ENCODE measurements around the gene ZNF805.
"Not testable (repeated sequence)": the region's sequence is repeated elsewhere in the genome, so short reads cannot be mapped to it uniquely, and the experiment has no call there.

ZNF805 gene

DNA sequence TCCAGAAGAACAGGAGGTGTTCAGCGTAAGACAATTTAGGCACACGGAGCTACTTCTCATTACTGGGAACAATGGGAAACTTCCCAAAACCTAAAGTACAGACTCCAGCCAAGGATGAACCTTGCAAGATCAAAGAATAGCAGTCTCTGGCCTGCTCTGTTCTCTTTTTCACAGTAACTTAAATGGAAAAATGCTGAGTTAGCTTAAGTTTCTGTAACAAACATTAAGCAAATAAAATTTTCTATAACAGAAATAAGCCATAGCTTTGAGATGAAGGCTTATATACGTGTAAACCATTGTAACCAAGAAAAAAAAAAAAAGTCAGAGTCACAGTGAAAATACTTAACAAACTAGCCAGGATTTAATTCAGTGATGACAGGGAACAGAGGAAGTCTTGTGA lies 21.6 kb downstream of the ZNF805 start:
- in situ Hi-C loops (cut with MboI; ENCODE audit: low pct_unique_long_range_greater_than_20kb, low sequenced_read_pairs) = no loop called here
- DNase-seq = no peak

DNA sequence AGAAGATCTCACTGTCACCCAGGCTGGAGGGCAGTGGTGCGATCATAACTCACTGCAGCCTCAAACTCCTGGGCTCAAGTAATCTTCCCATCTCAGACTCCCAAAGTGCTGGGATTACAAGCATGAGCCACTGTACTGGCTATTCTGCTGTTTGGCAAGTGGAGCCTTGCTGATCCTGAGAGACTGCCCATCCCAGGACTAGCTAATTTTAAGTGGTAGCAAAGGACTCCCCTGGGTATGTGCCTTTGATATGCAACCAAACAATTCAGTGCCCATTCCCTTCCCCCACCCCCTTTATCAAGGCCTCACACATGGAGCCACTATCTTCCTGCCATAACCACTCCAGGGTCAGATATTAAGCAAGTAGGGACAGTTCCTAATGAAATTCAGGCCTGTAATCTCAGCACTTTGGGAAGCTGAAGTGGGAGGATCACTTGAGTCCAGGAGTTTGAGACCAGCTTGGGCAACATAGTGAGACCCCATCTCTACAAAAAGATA lies 22.9 kb downstream of the ZNF805 start:
- in situ Hi-C loops (cut with MboI; ENCODE audit: low pct_unique_long_range_greater_than_20kb, low sequenced_read_pairs) = no loop called here
- DNase-seq = no peak

DNA sequence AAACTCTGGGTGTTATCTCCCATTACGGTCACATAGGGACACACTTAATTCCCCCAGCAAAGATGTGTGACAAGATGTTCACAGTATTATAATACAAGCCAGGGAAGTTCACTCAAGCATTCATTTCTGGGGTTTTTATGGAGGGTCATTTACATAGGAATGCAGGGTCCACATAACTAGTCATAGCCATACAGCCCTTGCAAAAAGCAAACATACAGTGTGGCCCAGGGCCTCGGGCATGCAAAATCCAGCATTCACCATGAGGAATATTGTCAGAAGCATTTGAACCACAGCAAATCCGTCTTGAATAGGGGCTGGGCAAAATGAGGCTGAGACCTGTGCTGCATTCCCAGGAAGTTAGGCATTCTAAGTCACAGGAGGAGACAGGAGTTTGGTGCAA lies 26.9 kb downstream of the ZNF805 start:
- no peak for DNase-seq
- in situ Hi-C loops (cut with MboI; ENCODE audit: low pct_unique_long_range_greater_than_20kb, low sequenced_read_pairs) = no loop called here

DNA sequence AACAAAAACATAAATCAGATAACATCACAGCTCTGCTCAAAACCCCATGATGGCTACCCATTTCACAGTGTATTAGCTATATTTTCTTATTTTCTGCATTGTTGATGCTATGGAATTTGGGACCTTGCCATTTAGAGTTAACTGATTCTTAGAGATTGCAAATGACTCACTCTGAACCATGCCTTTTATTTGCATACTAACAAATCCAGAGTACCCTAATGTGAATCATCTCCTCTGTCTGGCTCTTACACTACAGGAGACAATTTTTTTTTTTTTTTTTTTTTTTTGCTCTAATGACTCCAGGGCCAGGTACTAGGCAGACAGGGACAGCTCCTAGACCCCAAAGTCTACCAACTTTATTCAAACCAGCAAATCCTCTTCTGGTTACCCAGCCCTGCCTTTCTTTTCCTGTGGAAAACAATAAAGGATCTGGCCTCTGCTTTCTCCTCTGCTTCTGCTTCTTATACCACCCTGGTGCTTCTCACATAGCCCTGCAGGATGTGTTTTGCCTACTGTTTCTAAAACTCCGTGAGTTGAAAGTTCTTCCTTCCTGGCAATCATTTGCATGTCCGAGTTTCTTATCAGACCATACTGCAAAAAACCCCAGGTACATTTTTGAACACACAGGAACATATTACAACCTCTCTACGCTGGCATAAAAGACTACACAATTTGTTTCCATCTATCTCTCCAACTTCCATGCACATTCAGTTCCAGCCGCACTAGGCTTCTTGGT lies 29.3 kb downstream of the ZNF805 start:
- in situ Hi-C loops (cut with MboI; ENCODE audit: low pct_unique_long_range_greater_than_20kb, low sequenced_read_pairs) = no loop called here
- DNase-seq = no peak

DNA sequence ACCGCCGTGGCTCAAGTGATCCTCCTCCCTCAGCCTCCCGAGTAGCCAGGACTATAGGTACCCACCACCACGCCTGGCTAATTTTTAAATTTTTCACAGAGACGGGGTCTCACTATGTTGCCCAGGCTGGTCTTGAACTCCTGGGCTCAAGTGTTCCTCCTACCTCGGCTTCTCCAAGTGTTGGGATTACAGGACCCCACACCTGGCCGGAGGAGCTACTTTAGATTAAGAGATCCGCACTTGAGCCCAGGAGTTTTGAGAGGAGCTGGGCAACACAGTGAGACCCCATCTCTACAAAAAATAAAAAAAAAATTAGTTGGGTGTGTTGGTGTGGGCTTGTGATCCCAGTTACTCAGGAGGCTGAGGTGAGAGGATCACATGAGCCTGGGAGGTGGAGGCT lies 30.8 kb downstream of the ZNF805 start:
- DNase-seq = no peak
- in situ Hi-C loops (cut with MboI; ENCODE audit: low pct_unique_long_range_greater_than_20kb, low sequenced_read_pairs) = no loop called here

DNA sequence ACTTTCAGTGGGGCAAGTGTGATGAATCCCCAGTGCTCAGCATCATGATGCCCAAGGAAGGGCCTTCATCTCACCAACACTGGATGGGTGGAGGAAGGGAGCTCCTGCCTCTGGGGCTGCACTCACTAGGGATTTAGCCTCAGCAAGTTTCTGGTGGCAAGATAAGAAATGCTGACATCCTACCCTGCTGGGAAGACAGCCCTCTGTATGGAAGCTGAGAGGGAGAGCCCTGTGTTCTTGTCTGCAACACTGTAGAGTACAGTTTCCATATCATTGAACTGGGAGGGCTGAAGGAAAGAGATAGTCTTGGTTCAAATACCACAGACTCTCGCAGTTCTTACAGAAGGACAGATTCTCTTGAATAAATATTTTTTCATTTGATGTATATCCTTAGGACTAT lies 32.6 kb downstream of the ZNF805 start:
- DNase-seq = no peak
- in situ Hi-C loops (cut with MboI; ENCODE audit: low pct_unique_long_range_greater_than_20kb, low sequenced_read_pairs) = no loop called here

DNA sequence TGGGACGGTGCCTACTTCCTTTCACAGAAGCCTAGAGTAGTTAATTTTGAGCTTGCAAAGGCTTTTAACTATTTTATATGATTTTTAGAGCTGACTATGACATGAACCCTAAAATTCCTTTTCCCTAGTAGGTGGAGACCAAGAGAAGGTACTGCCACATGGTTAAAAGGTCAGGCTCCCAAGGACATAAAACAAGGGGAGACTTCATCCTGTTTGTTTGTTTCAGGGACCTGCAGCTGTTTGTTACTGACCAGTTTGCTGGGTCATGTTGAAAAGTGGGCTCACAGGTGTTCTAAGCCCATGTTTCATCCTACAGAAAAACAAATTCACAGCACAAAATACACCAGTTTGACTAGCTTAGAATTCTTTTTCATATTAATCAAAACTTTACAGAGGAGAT lies 36.0 kb downstream of the ZNF805 start:
- in situ Hi-C loops (cut with MboI; ENCODE audit: low pct_unique_long_range_greater_than_20kb, low sequenced_read_pairs) = no loop called here
- DNase-seq = no peak

DNA sequence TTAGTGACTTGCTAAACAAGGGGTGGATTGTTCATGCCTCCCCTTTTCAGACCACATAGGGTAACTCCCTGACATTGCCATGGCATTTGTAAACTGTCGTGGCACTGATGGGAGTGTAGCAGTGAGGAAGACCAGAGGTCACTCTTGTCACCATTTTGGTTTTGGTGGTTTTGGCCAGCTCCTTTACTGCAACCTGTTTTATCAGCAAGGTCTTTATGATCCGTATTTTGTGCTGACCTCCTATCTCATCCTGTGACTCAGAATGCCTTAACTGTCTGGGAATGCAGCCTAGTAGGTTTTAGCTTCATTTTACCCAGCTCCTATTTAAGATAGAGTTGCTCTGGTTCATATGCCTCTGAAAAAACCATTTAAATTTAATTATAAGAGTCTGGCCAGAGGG lies 38.0 kb downstream of the ZNF805 start:
- DNase-seq; in situ Hi-C loops (cut with MboI; ENCODE audit: low pct_unique_long_range_greater_than_20kb, low sequenced_read_pairs): not testable (repeated sequence)

DNA sequence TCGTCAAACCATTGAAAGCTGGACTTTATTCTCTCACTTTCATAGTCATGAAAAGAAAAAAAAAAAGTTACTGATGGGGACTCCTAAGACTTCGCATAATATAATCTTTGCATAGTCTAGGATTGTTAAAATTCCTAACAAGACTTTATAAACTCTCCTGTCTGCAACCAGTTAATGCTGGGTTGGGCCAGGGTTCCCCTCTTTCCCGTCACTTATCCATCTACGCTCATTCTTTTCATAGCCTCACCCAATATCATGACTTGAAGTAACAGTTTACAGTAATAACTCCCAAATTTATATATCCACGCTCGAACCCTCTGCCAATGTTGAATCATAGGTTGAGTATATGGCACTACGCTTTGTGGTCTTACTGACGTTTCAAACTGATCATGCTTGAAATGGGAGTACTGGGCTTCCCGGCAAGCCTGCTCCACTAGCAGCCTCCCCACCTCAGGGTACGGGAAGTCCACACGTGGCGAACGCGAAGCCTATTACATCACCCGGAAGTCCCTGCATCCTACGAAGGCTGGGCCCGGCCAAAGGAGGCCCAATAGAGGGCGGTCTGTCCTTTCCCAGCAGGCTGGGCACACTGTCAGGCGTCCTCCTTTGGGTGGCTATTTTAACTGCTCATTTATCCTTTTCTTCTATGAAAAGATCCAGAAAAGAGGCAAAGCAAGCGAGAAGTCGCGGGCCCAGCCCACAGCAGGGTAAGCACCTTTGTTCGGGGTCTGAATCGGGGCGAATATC lies 39.2 kb downstream of the ZNF805 start:
- DNase-seq = peak; percentile 91
- in situ Hi-C loops (cut with MboI; ENCODE audit: low pct_unique_long_range_greater_than_20kb, low sequenced_read_pairs) = no loop called here

DNA sequence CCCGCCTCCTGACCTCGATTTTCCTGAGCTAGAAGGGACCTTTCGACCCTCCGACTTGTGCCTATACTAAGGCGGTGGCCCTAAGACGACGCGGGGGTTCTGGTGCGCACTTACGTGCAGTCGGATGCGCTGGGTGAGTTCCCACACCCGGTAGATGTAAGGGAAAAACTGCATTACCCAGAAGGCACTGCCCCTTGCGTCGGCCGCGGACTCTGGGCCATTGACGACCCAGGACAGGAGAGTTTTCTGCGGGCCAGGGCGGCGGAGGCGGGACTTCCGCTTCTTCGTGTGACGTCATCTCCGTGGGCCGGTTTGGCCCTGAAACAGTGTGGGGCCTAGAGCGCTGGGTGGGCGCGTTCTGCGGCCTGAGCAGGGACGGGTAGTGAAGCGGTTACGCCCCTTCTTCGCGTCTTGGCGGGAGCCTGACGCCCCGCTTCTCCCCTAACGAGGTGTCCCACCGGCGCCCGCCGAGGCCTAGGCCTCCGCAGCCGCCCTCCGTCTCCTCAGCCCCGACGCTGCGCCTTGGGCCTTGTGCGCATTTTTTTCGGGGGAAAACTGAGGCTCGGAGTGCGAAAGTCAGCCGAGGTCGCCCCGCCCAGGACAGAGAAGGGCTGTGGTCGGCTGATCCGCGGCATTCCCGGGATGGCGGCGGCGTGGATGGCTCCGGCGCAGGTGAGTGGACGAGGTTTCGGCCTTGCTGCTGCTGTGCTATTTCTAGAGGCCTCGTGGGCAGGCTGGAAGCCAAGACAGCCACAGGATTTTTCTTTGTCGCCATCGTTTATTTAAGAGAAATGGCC lies 39.9 kb downstream of the ZNF805 start, which contains the start of gene ZNF460:
ZNF460 (plus strand) TSS at position 321 of the 797 bp plus-strand sequence; CDS start at position 643, 322 bp downstream.
- in situ Hi-C loops (cut with MboI; ENCODE audit: low pct_unique_long_range_greater_than_20kb, low sequenced_read_pairs) = no loop called here
- peak; percentile 97 for DNase-seq

DNA sequence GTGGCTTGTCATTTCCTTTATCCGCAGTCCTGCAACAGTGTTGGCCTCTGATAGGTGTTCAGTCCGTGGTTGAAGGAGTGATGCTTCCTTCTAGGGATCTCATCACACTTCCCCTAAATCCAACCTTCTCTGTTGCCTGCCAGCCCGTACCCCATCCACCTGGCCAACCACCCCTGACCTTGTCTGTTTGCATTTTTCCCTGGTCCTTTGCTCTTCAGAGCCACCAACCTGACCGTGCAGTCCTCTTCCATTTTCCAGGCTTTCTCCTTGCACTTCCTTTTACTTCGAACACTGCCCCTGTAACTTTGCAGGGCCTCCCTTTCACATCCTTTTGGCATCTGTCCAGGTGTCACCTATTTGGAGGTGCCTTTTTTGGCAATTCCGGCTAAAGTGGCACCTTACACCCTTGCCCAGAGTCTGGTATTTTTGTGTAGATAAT lies 40.5 kb downstream of the ZNF805 start:
- in situ Hi-C loops (cut with MboI; ENCODE audit: low pct_unique_long_range_greater_than_20kb, low sequenced_read_pairs) = no loop called here
- DNase-seq = peak; percentile 57

DNA sequence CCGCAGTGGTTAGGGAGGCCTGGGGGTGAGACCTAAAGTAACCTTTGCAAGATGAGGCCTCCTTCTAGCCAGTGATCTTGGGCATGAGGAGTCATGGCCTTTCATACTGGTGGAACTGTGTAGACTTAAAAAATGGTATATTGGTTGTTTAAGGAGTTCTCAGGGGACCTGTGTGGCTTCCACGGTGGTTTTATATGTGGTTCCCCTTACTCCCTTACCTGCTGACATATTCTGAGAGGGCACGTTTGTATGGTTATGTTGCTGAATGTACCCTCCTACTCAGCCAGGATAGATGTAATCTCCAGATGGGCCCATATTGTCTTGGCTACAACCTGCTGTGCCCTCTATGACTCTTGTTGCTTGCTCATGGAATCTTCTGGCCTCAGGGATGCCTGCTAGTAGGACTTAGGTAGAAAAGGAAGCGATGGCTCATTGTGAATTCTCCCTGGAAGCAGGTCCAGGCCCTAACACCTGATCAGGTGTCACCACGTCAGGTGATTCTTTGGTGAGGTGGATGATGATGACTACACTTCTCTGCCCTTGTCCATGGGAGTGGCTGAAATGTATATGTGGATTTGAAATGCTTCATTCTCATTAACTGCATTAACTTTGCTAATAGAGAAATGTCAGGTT lies 41.7 kb downstream of the ZNF805 start:
- DNase-seq = no peak
- in situ Hi-C loops (cut with MboI; ENCODE audit: low pct_unique_long_range_greater_than_20kb, low sequenced_read_pairs) = no loop called here

DNA sequence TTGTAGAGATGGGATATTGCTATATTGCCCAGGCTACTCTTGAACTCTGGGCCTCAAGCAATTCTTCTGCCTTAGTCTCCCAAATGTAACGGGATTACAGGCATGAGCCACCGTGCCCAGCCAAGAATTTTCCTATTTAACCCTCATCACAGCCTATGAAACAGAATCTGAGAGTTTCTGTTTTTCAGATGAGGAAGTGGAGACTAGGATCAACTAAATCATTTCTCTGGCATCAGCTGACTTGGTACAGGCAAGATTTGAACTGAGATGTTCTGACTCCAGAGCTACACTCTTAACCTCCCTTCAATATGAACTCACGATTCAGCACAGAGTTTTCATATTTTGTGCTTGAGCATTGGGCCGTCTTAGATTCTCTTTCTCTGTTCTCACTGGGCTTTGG lies 47.9 kb downstream of the ZNF805 start:
- in situ Hi-C loops (cut with MboI; ENCODE audit: low pct_unique_long_range_greater_than_20kb, low sequenced_read_pairs) = no loop called here
- DNase-seq = no peak

DNA sequence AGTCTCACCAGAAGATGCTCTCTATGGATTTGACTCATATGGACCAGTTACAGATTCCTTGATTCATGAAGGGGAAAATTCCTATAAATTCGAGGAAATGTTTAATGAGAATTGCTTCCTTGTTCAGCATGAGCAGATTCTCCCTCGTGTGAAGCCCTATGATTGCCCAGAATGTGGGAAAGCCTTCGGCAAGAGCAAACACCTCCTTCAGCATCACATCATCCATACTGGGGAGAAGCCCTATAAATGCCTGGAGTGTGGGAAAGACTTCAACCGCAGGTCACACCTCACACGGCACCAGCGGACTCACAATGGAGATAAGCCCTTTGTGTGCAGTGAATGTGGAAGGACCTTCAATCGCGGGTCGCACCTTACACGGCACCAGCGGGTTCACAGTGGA lies 50.5 kb downstream of the ZNF805 start:
- in situ Hi-C loops (cut with MboI; ENCODE audit: low pct_unique_long_range_greater_than_20kb, low sequenced_read_pairs) = no loop called here
- no peak for DNase-seq

DNA sequence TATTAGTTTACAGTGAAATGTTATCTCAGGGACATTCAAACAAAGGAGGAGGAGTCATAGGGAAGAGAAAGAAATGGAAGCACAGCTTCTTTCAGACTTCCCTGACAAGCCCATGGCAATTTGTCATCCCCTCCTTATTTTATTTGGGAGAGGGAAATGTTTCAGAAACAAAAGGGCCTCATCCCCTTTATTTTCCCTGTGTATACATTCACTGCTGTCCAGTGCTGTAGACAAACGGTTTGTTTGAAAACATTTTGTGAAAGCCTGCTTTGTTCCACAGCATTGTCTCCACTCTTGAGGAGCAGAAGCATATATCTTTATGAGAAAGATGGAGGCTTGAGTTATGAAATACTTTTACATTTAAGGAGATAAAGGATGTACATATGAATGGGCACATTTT lies 52.1 kb downstream of the ZNF805 start:
- no peak for DNase-seq
- in situ Hi-C loops (cut with MboI; ENCODE audit: low pct_unique_long_range_greater_than_20kb, low sequenced_read_pairs) = no loop called here

DNA sequence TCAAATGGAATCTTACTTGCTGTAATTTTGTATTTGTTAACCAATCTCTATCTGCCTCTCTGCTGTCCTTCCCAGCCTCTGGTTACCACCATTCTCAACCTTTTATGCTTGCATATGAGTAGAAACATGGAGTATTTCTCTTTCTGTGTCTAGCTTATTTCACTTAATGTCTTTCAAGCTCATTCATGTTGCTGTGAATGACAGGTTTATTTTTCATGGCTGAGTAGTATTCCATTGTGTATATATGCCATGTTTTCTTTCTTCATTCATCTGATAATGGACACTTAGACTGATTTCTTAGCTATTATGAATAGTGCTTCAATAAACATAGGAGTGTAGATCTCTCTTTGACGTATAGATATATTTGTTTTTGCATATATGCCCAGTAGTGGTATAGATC lies 53.3 kb downstream of the ZNF805 start:
- DNase-seq = no peak
- in situ Hi-C loops (cut with MboI; ENCODE audit: low pct_unique_long_range_greater_than_20kb, low sequenced_read_pairs) = no loop called here

DNA sequence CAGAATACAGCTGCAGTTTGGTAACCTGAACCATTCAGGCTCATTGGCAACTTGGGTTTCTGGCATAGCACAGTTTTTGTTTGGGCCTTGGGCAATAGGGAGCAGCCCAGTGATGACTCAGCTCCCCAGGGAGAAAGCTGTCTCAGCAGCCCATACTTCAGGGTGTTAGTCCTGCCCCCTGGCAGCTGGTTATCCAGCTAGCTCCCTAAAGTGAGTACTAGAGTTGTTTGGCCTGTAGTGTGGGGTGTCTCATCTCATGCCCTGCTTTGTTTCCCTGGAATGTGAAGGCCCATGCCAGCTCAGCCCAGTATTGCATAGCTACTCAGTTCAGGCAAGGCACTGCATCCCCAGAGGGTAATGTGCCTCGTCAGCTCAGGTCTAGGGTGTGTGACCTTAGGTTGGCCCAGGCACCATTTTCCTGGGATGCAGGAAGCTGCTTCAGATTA lies 61.6 kb downstream of the ZNF805 start:
- in situ Hi-C loops (cut with MboI; ENCODE audit: low pct_unique_long_range_greater_than_20kb, low sequenced_read_pairs) = no loop called here
- no peak for DNase-seq

DNA sequence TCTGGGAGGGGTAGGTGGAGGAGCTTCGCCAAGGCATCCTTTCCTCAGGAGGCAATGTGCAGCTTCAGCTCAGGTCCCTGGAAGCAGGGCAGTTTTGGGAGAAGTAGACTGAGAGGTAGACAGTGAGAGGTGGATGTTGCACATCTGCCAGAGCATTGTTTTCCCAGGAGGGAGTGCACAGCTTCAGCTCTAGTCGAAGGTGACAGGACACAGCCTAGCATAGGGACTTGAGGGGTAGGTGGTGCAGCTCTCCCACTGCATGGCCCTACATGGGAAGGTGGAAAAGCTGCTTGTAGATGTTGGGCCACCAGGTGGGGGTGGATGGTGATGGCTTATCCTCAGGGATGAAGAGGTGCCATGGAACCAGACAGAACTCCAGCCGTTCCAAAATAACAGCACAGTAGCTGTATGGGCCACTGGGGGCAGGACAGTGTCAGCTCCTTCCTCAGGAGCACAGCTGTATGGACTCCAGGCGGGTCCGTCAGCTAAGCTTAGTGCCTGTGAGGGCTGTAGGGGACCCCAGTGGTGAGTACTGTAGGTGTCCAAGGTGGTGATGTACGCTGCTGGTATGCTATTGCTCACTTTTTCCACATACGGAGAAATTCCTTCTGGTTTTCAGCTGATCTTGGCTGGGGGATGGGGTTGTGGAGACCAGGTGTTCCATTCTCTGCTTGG lies 62.4 kb downstream of the ZNF805 start:
- in situ Hi-C loops (cut with MboI; ENCODE audit: low pct_unique_long_range_greater_than_20kb, low sequenced_read_pairs) = no loop called here
- DNase-seq = no peak
